Glutamatergic neuron (in vitro differentiated cells): Measurements from ENCODE around the gene EBNA1BP2. TPM values are rescaled to one million over a fixed set of nuclear protein-coding genes. Genes with fewer than 3 reads are reported as not detected.

ENCODE experiments used
- DNase-seq: peaks from one replicate; pipeline ENCODE4 v3.0.0; 2022
- H3K27ac Mint-ChIP-seq: one replicate; pipeline ENCODE4 v1.8.0; 2020; ENCODE audit warnings: mild to moderate bottlenecking, mixed read lengths, inconsistent platforms; ENCODE audit not compliant: unreplicated experiment
- H3K27me3 Mint-ChIP-seq: one replicate; pipeline ENCODE4 v1.8.0; 2020; ENCODE audit warnings: mild to moderate bottlenecking, moderate library complexity, mixed read lengths, inconsistent platforms; ENCODE audit not compliant: unreplicated experiment
- H3K36me3 Mint-ChIP-seq: one replicate; pipeline ENCODE4 v1.8.0; 2020; ENCODE audit warnings: mild to moderate bottlenecking, mixed read lengths, inconsistent platforms; ENCODE audit not compliant: unreplicated experiment
- H3K4me1 Mint-ChIP-seq: one replicate; pipeline ENCODE4 v1.8.0; 2020; ENCODE audit warnings: mild to moderate bottlenecking, low read depth, mixed read lengths, inconsistent platforms; ENCODE audit not compliant: unreplicated experiment
- H3K4me3 Mint-ChIP-seq: one replicate; pipeline ENCODE4 v1.8.0; 2020; ENCODE audit warnings: mild to moderate bottlenecking, mixed read lengths, inconsistent platforms; ENCODE audit not compliant: unreplicated experiment
- H3K9me3 Mint-ChIP-seq: one replicate; pipeline ENCODE4 v1.8.0; 2020; ENCODE audit warnings: mild to moderate bottlenecking, moderate library complexity, mixed read lengths, inconsistent platforms; ENCODE audit not compliant: unreplicated experiment
- total RNA-seq: library from RNA; stranded (reverse); fragmentation: NEBNext Ultra II Directional; extraction: Animal tissue kit (Norgen Biotek cat#: 25700); gene quantifications from one replicate; pipeline ENCODE4 v1.2.1, GENCODE V29; 2021; ENCODE audit not compliant: unreplicated experiment
- TF ChIP-seq, protein P1 (sequence below): fragments of 200-600 bp; sonication (generic); IDR thresholded peaks from one replicate; pipeline ENCODE4 v1.5.0; 2021; ENCODE audit not compliant: partially characterized antibody, unreplicated experiment

EBNA1BP2 gene
- total RNA-seq, 1 donor from 2014 or later, result 31.3 TPM

DNA sequence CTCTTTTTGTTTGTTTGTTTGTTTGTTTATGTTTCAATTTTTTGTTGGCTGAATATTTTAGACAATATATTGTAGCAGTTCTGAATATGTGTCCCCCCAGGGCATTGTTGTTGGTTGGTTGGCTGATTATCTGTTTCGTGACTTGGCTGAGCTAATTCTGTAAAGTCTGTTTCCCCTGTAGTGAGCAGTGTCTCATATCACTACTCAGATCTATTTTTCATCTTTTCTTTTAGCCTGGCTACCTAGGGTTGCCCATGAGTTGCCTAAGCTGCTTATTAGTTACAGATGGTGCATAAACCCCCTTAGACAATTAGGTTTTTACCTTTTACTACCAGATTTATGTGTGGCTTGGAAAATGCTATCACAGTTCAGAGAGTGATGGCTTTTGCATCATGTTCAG lies 32.3 kb upstream of the EBNA1BP2 start:
- TF ChIP-seq, protein P1, sequence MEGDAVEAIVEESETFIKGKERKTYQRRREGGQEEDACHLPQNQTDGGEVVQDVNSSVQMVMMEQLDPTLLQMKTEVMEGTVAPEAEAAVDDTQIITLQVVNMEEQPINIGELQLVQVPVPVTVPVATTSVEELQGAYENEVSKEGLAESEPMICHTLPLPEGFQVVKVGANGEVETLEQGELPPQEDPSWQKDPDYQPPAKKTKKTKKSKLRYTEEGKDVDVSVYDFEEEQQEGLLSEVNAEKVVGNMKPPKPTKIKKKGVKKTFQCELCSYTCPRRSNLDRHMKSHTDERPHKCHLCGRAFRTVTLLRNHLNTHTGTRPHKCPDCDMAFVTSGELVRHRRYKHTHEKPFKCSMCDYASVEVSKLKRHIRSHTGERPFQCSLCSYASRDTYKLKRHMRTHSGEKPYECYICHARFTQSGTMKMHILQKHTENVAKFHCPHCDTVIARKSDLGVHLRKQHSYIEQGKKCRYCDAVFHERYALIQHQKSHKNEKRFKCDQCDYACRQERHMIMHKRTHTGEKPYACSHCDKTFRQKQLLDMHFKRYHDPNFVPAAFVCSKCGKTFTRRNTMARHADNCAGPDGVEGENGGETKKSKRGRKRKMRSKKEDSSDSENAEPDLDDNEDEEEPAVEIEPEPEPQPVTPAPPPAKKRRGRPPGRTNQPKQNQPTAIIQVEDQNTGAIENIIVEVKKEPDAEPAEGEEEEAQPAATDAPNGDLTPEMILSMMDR, result no peak
- Mint-ChIP-seq H3K4me3 (no peak overlapping the region), H3K4me1 (peaks cover 6% of the 10 kb centered on the region), H3K27me3 (no peaks in the 10 kb centered on the region), H3K36me3 (peaks cover 15% of the 10 kb centered on the region), H3K27ac (no peak overlapping the region), H3K9me3 (no peaks in the 10 kb centered on the region)
- DNase-seq, result no peak

DNA sequence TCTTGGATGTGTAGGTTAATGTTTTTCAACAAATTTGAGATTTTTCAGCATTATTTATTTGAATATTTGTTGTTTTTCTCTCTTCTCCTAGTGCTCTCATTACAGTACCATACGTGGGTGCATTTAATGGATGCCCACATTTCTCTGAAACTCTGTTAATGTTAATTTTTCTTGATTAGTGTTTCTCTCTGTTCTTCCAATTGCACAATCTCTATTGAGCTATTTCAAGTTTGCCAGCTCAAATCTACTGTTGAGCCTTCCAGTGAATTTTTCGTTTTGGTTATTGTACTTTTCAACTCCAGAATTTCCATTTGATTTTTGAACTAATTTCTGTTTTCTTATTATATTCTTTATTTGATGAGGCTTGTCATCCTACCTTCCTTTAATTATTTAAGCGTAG lies 31.8 kb upstream of the EBNA1BP2 start:
- no peak overlapping the region for H3K4me3 Mint-ChIP-seq
- TF ChIP-seq, protein P1, result no peak

DNA sequence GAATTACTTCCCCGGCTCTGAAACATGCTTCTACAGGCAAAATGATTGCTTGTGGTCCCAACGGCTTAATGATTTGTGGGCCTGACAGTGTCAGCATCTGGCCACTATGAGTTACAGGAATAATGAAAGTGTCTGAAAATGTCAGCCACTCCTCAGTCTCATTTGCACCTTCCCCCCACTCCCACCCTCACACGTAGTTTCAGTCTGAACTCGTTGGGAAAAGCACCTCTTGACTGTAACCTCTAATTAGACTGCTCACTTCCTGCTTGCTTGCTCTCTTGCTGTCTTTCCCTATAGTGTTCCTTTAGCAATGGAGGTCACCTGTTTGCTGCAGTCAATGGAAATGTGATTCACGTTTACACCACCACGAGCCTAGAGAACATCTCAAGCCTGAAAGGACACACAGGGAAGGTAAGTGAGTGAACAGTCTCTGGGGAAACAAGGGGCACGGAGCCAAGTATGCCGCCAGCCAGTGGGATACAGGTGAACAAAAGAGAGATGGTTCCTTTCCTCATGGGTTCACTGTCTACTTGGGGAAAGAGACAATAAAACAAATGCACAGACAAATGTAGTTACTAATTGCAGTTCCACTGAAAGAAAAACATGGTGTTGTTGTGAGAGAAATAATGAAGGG lies 27.1 kb upstream of the EBNA1BP2 start:
- no peak for DNase-seq
- TF ChIP-seq, protein P1, result no peak
- Mint-ChIP-seq H3K36me3 (peaks cover 23% of the 10 kb centered on the region), H3K9me3 (peaks cover 2% of the 10 kb centered on the region), H3K27ac (no peak overlapping the region), H3K4me3 (no peak overlapping the region), H3K27me3 (peaks cover 3% of the 10 kb centered on the region), H3K4me1 (no peaks in the 10 kb centered on the region)

More for the DNA sequence above, 31.8 kb upstream of the EBNA1BP2 start:
- H3K36me3 Mint-ChIP-seq, result peaks cover 15% of the 10 kb centered on the region
- DNase-seq, result no peak
- H3K9me3 Mint-ChIP-seq, result no peaks in the 10 kb centered on the region
- no peaks in the 10 kb centered on the region for H3K27me3 Mint-ChIP-seq
- H3K4me1 Mint-ChIP-seq, result peaks cover 6% of the 10 kb centered on the region
- H3K27ac Mint-ChIP-seq, result no peak overlapping the region

DNA sequence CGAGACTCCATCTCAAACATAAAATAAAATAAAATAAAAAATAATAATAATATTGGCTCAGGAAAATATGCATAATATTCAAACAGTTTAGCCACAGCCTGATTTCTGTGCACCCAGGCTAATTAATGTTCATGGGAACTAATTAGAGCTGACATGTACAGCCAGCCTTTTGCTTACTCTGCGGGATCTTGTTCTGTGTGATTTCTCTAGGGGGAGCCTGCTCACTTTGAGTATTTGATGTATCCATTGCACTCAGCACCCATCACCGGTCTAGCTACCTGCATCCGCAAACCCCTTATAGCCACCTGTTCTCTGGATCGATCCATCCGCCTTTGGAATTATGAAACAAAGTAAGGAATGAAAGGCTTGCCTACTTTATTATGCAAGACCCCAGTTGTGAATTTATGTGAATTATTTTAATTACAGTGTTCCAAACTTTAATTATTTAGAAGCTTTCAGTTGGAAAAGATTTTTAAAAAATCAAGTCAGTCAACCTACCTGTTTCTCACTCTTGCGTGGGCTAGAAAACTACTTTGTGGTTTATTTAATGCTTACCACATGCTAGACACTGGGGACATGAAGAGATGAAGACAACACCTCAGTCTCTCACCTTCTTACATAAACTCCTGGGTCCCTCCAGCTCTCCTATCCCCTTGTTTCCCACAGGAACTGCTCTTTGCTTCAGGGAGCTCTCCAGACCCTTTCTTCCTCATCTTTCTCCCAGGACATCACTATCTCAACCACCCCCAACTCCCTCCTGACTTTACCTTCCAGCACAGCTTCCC lies 25.4 kb upstream of the EBNA1BP2 start:
- DNase-seq, result no peak
- Mint-ChIP-seq H3K4me1 (no peaks in the 10 kb centered on the region), H3K27ac (no peak overlapping the region), H3K27me3 (peaks cover 3% of the 10 kb centered on the region), H3K4me3 (no peak overlapping the region), H3K9me3 (peaks cover 2% of the 10 kb centered on the region), H3K36me3 (peaks cover 18% of the 10 kb centered on the region)
- TF ChIP-seq, protein P1, result no peak

DNA sequence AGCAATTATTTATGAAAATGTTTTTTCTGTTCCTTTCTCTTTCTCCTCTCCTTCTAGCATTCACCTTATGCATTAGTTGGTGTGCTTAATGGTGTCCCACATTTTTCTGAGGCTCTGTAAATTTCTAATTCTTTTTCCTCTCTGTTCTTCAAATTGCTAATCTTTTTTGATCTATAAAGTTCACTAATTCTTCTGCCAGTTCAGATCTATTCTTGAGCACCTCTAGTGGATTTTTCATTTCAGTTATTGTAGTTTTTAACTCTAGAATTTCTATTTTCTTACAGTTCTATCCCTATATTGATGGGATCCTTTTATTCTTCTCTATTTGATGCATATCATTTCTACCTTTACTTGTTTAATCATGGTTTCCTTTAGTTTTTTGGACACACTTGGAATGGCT lies 22.4 kb upstream of the EBNA1BP2 start:
- Mint-ChIP-seq H3K36me3 (peaks cover 37% of the 10 kb centered on the region), H3K4me1 (no peaks in the 10 kb centered on the region), H3K27me3 (peaks cover 3% of the 10 kb centered on the region), H3K9me3 (peaks cover 4% of the 10 kb centered on the region), H3K4me3 (no peak overlapping the region), H3K27ac (no peak overlapping the region)
- TF ChIP-seq, protein P1, result no peak
- DNase-seq, result no peak
